ENCODE data around the gene KRTCAP3. TPM values are rescaled to one million over a fixed set of nuclear protein-coding genes. Genes with fewer than 3 reads are reported as not detected.

KRTCAP3 gene
- total and polyA plus RNA-seq, 2 of the 8 experiments (the other 6 are each of a cell fraction or from before 2014, with no cell fraction given) = 55.4 to 72.5 TPM

DNA sequence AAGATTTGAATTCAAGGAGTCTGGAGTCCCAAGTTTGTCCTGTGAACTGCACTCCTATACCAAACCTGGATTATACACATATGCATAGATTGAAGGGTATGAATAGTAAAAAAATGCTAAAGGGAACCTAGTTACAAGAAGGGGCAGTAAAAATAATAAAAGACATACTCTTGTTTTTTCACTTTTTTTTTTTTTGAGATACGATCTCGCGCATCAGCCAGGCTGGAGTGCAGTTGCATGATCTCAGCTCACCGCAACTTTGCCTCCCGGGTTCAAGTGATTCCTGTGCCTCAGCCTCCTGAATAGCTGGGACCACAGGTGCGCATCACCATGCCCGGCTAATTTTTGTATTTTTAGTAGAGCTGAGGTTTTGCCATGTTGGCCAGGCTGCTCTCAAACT, 22.3 kb downstream of the KRTCAP3 start:
- H3K4me3 ChIP-seq (ENCODE audit: extremely low read depth in 1 of 4, insufficient read depth in 2 of 4, low read depth in 3 of 4, low read length in 4 of 4) = no peak overlapping the region
- H4K91ac ChIP-seq (replicated peaks; ENCODE audit: insufficient read length, low read length) = no peak overlapping the region
- H3K9me3 ChIP-seq (ENCODE audit: insufficient read depth in 2 of 2, low read depth in 1 of 2, low read length in 1 of 2) = no peaks in the 10 kb centered on the region
- no peak overlapping the region for H2BK20ac ChIP-seq (ENCODE audit: low read length)
- FAIRE-seq = no peak
- POLR2A ChIA-PET (ENCODE audit: partially characterized antibody) = no interaction called here
- no peaks in the 10 kb centered on the region; the same call in 1 of the 2 replicates for H3K79me1 ChIP-seq (ENCODE audit: low read depth, low read length)
- H2BK12ac ChIP-seq (ENCODE audit: low read depth, low read length) = no peak overlapping the region
- WGBS, 2 experiments (ENCODE audit: extremely low coverage in 1 of 2, insufficient coverage in 1 of 2, insufficient read length in 1 of 2, insufficient replicate concordance in 2 of 2, low coverage in 1 of 2, low lambda C conversion rate in 2 of 2, missing lambda C conversion rate in 1 of 2) = 93% methylated on average over 7 of the region's 7 CpGs; no CpG with 5 or more reads in 1 of the 2 experiments
- H3K4me1 ChIP-seq (replicated peaks in 1 of 4; ENCODE audit: control insufficient read depth in 3 of 4, insufficient read depth in 4 of 4, low read length in 3 of 4) = peaks cover 0 to 4% (median 1%) of the 10 kb centered on the region in 4 experiments; a peak in 1 of 7 replicates
- no peaks in the 10 kb centered on the region for H3K23me2 ChIP-seq (ENCODE audit: low read depth, low read length)
- H4K8ac ChIP-seq (ENCODE audit: extremely low read depth, insufficient read depth, low read length) = no peak overlapping the region
- no peak for DNase-seq (ENCODE audit: low read depth in 1 of 2, low spot score in 2 of 2)
- H3K4ac ChIP-seq (replicated peaks; ENCODE audit: insufficient read length, low read depth, low read length) = no peak overlapping the region
- no peaks in the 10 kb centered on the region for H3K27me3 ChIP-seq (replicated peaks in 1 of 4; ENCODE audit: control insufficient read depth in 3 of 4, extremely low read depth in 1 of 4, insufficient read depth in 3 of 4, low read length in 3 of 4)
- H3K56ac ChIP-seq (replicated peaks; ENCODE audit: insufficient read length, low read depth, low read length) = no peak overlapping the region
- H4K5ac ChIP-seq (ENCODE audit: insufficient read length, low read depth, low read length) = no peak overlapping the region
- no peak overlapping the region for H3K18ac ChIP-seq (ENCODE audit: extremely low read depth, low read length)
- H4K20me1 ChIP-seq (replicated peaks in 1 of 2; ENCODE audit: control insufficient read depth in 1 of 2, insufficient read depth in 2 of 2, low read length in 2 of 2) = no peaks in the 10 kb centered on the region
- no peak overlapping the region for H3K23ac ChIP-seq (ENCODE audit: insufficient read length)
- H3K14ac ChIP-seq (ENCODE audit: insufficient read length) = no peak overlapping the region
- no peak overlapping the region for H2BK5ac ChIP-seq (ENCODE audit: low read depth, low read length)
- H2AFZ ChIP-seq (ENCODE audit: low read length) = no peak overlapping the region
- no peaks in the 10 kb centered on the region for H3K36me3 ChIP-seq (ENCODE audit: control insufficient read depth in 2 of 4, insufficient read depth in 4 of 4, low read length in 3 of 4)
- H3K4me2 ChIP-seq (ENCODE audit: insufficient read depth in 1 of 2, low read depth in 2 of 2, low read length in 2 of 2) = no peak overlapping the region
- H3K79me2 ChIP-seq (ENCODE audit: control insufficient read depth in 1 of 2, insufficient read depth in 2 of 2, low read length in 2 of 2) = no peaks in the 10 kb centered on the region
- CTCF ChIA-PET (ENCODE audit: partially characterized antibody) = interaction anchor here (1.1 kb wide), 1 partner anchor 220 kb away, joined by 3 read pairs; no protein-coding TSS in a partner anchor
- H2BK15ac ChIP-seq (ENCODE audit: low read length) = no peak overlapping the region
- H2AK5ac ChIP-seq (ENCODE audit: low read depth, low read length) = no peak overlapping the region
- H3K9ac ChIP-seq (replicated peaks in 1 of 4; ENCODE audit: extremely low read depth in 1 of 4, low read depth in 3 of 4, low read length in 3 of 4) = no peak overlapping the region
- H3K27ac ChIP-seq (ENCODE audit: low read depth, low read length) = no peak overlapping the region
- no peak overlapping the region for H2BK120ac ChIP-seq (replicated peaks; ENCODE audit: low read depth, low read length)
- TF ChIP-seq, protein P1, sequence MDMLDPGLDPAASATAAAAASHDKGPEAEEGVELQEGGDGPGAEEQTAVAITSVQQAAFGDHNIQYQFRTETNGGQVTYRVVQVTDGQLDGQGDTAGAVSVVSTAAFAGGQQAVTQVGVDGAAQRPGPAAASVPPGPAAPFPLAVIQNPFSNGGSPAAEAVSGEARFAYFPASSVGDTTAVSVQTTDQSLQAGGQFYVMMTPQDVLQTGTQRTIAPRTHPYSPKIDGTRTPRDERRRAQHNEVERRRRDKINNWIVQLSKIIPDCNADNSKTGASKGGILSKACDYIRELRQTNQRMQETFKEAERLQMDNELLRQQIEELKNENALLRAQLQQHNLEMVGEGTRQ (IDR thresholded peaks at IDR 0.05; ENCODE audit: low read length) = no peak
